Measurements from ENCODE around the gene ZNF394. TPM values are rescaled to one million over a fixed set of nuclear protein-coding genes. Genes with fewer than 3 reads are reported as not detected.
A peak's percentile ranks its signal among the peaks of the same experiment; 100 is the strongest.
"Not testable (repeated sequence)": the region's sequence is repeated elsewhere in the genome, so short reads cannot be mapped to it uniquely, and the experiment has no call there.

The ZNF394 gene
- 10 to 100 TPM; 28.2 to 36.5 TPM for total RNA-seq

DNA sequence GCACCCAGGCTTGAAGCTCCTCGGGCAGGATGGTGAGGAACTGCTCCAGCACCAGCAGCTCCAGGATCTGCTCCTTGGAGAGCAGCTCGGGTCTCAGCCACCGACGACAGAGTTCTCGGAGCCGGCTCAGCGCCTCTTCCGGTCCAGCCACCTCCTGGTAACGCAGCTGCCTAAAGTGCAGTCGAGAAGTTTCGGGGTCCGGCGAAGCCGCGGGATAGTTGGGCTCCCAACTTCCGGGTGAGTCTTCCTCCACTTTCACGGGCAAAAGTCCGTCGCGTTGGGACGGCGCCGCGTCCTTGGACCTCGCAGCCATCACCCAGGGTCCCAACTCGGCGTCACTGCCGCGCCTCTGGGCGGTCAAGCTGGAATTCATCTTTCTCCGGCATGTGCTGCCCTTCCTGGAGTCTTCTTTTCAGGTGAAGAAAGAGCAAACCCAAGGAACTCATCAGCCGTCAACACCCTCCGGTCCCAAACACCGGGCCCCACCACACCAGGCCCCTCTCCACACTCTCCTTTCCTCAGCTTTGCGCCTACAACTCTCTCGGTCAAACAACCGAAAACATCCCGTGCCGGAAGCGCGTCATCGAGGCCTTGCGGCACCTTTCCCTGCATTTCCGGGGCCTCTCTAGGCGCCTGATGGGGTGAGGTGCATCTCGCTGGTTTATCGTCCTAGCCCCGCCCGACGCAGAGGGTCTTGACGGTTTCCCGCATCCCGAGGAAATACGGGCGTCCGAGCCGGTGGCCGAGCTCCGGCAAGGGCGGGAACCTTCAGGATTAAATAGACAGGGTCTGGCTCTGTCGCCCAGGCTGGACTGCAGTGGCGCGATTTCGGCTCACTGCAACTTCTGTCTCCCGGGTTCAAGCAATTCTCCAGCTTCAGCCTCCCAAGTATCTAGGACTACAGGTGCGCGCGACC, at the start of gene ZNF394:
Gene ZNF394, minus strand, starts transcription at position 561 of the 916 bp plus-strand sequence. Its CDS starts 188 bp downstream, at position 373.
- Mint-ChIP-seq H3K27ac (peak within 1 kb of the TSS; percentile 90), H3K4me1 (ENCODE audit: low read depth) (peaks cover 32% of the 10 kb centered on the region), H3K4me3 (peak within 1 kb of the TSS; percentile 89 to 99), H3K27me3 (ENCODE audit: low read depth) (no peaks in the 10 kb centered on the region), H3K9me3 (peaks cover 1 to 3% of the 10 kb centered on the region in 2 donors), H3K36me3 (ENCODE audit: insufficient read depth in 2 of 2) (peaks cover 18 to 36% of the 10 kb centered on the region in 2 donors)
- ATAC-seq (replicated peaks in 1 of 2) (peak; percentile 49 to 61), DNase-seq (peak; percentile 91 to 92)

DNA sequence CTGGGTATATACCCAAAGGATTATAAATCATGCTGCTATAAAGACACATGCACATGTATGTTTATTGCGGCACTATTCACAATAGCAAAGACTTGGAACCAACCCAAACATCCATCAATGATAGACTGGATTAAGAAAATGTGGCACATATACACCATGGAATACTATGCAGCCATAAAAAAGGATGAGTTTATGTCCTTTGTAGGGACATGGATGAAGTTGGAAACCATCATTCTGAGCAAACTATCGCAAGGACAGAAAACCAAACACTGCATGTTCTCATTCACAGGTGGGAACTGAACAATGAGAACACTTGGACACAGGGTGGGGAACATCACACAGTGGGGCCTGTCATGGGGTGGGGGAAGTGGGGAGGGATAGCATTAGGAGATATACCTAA, 49.5 kb upstream of the ZNF394 start:
- H3K9me3 Mint-ChIP-seq; DNase-seq; H3K4me3 Mint-ChIP-seq; H3K27me3 Mint-ChIP-seq (ENCODE audit: low read depth); H3K27ac Mint-ChIP-seq; ATAC-seq (replicated peaks in 1 of 2): not testable (repeated sequence)
- Mint-ChIP-seq H3K4me1 (ENCODE audit: low read depth) (peaks cover 27% of the 10 kb centered on the region), H3K36me3 (ENCODE audit: insufficient read depth in 2 of 2) (peaks cover 13 to 16% of the 10 kb centered on the region in 2 donors)

DNA sequence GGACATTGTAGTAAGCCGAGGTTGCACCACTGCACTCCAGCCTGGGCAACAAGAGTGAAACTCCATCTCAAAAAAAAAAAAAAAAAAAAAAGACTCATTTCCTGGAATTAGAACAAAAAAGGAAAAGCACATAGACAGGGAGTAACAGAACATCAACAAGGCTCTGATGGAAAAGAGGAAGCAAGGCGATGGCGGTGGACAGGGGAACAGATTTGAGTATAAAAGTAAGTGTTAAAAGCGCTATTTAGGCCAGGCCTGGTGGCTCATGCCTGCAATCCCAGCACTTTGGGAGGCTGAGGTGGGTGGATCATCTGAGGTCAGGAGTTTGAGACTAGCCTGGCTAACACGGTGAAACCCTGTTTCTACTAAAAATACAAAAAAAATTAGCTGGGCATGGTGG, 45.2 kb upstream of the ZNF394 start:
- H3K36me3 Mint-ChIP-seq (ENCODE audit: insufficient read depth in 2 of 2), result peaks cover 22 to 30% of the 10 kb centered on the region in 2 donors
- H3K27me3 Mint-ChIP-seq (ENCODE audit: low read depth); H3K4me3 Mint-ChIP-seq; ATAC-seq (replicated peaks in 1 of 2); H3K4me1 Mint-ChIP-seq (ENCODE audit: low read depth); DNase-seq; H3K27ac Mint-ChIP-seq: not testable (repeated sequence)
- H3K9me3 Mint-ChIP-seq, result peaks cover 5 to 12% of the 10 kb centered on the region in 2 donors

DNA sequence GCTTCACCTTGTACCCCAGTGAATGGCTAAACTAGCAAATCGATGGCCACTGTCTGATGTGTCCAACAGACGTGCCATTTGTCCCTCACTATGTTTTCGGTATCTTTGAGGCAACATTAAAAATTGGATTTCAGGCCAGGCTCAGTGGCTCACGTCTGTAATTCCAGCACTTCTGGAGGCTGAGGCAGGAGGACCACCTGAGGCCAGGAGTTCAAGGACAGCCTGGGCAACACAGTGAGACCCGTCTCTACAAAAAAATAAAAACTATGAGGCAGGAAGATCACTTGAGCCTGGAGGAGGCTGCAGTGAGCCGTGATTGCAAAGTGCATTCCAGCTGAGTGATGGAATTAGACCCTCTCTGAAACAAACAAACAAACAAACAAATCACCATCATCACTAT, 43.8 kb upstream of the ZNF394 start:
- H3K36me3 Mint-ChIP-seq (ENCODE audit: insufficient read depth in 2 of 2), result peaks cover 18 to 31% of the 10 kb centered on the region in 2 donors

DNA sequence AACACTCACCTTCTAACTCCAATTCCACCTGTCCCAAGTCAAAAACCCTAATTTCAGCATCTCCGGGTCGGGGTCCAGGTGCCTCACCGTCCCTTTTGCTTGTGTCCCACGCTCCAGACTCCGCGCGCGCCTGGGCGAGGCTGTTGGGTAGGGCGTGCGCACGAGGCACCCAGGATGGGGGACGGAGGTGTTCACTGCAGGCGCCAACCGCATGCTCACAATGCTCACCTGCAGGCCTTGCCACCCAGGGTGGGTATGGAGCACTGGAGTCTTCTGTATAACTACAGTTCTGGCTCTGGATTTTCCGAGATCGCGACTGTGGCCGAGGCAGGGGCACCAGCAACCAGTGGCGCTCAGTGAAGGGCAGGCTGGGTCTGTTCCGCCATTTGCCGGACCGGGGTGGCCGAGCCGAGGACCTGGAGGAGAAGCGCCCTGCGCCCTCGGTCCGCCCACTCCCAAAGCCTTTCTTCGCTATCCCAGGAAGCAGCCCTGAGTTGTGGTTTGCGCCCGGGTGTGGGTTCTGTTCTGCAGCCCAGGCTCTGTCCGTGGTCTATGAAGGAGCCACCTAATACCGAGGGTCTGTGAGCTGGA, 43.1 kb upstream of the ZNF394 start:
- H3K4me1 Mint-ChIP-seq (ENCODE audit: low read depth), result no peaks in the 10 kb centered on the region
- H3K9me3 Mint-ChIP-seq, result peaks cover 6 to 16% of the 10 kb centered on the region in 2 donors
- H3K4me3 Mint-ChIP-seq, result no peak overlapping the region
- no peak overlapping the region for H3K27ac Mint-ChIP-seq
- H3K36me3 Mint-ChIP-seq (ENCODE audit: insufficient read depth in 2 of 2), result peaks cover 16 to 30% of the 10 kb centered on the region in 2 donors
- ATAC-seq (replicated peaks in 1 of 2), result no peak
- DNase-seq, result no peak
- no peaks in the 10 kb centered on the region for H3K27me3 Mint-ChIP-seq (ENCODE audit: low read depth)

More for the DNA sequence above, 43.8 kb upstream of the ZNF394 start:
- Mint-ChIP-seq H3K27me3 (ENCODE audit: low read depth) (no peaks in the 10 kb centered on the region), H3K4me1 (ENCODE audit: low read depth) (no peaks in the 10 kb centered on the region), H3K4me3 (no peak overlapping the region), H3K9me3 (peaks cover 5 to 13% of the 10 kb centered on the region in 2 donors), H3K27ac (no peak overlapping the region)
- ATAC-seq (replicated peaks in 1 of 2) (no peak), DNase-seq (no peak)

DNA sequence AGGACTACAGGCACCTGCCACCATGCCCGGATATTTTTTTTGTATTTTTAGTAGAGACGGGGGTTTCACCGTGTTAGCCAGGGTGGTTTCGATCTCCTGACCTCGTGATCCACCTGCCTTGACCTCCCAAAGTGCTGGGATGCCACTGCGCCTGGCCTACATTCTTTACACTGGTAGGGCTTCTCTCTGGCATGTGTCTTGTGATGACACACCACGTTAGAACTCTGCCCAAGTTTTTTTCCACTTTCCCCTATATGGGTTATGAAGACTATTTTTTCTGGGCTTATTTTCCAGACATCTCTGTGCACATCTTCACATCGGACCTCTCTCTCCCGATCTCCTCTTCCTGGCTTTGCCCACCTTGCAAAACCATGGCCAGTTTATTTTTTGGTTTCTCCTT, 41.1 kb upstream of the ZNF394 start:
- Mint-ChIP-seq H3K9me3 (peaks cover 6 to 18% of the 10 kb centered on the region in 2 donors), H3K4me3 (no peak overlapping the region), H3K4me1 (ENCODE audit: low read depth) (no peaks in the 10 kb centered on the region), H3K36me3 (ENCODE audit: insufficient read depth in 2 of 2) (peaks cover 16 to 25% of the 10 kb centered on the region in 2 donors), H3K27ac (peak overlapping the region; percentile 51), H3K27me3 (ENCODE audit: low read depth) (no peaks in the 10 kb centered on the region)
- ATAC-seq (replicated peaks in 1 of 2), result no peak
- no peak for DNase-seq

DNA sequence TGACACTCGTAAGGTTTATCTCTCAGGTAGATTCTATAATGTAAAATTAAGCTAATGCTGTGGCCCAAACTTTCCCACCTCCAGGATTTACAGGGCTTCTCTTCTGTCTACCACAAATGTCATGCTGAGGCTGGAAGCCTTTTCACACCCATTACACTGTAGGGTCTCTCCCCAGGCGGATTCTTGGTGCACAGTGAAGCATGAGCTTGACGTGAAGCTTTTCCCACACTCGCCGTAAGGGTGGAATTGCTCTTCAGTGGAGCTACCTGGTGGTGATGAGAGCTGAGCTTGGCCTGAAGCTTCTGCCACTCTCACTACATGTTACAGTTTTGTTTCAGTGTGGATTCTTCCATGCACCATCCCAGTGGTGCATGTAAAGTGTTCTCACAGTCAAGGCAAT, 40.5 kb upstream of the ZNF394 start:
- Mint-ChIP-seq H3K36me3 (ENCODE audit: insufficient read depth in 2 of 2) (peaks cover 16 to 25% of the 10 kb centered on the region in 2 donors), H3K4me3 (no peak overlapping the region), H3K4me1 (ENCODE audit: low read depth) (no peaks in the 10 kb centered on the region), H3K27ac (no peak overlapping the region), H3K27me3 (ENCODE audit: low read depth) (no peaks in the 10 kb centered on the region), H3K9me3 (peaks cover 6 to 18% of the 10 kb centered on the region in 2 donors)
- no peak for ATAC-seq (replicated peaks in 1 of 2)
- no peak for DNase-seq

DNA sequence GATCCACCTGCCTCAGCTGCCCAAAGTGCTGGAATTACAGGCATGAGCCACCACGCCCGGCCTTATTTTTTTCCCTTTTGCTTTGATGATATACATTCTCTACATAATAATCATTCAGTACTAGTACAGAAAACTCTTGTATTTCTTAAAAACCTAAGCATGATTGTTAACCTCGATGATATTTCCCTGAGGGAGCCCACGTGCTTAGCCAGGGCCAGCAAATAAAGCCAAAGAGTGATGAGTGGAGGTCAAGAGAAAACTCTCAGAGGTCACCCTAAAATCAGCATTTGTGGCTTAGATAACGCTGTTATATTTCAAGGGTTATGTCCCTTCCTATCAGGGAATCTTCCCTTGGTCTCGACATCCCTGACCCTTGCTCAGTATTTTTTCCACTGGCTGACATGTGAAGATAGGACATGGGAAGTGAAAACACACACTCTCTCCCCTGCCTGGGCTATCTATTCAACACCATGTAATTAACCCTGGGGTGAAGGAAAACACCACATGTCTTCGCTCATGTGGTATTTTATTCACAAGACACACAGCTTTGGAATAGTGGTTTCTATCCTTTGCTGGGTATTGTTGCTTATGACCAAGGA, 39.2 kb upstream of the ZNF394 start:
- Mint-ChIP-seq H3K4me1 (ENCODE audit: low read depth) (no peaks in the 10 kb centered on the region), H3K27me3 (ENCODE audit: low read depth) (no peaks in the 10 kb centered on the region), H3K27ac (no peak overlapping the region), H3K4me3 (no peak overlapping the region), H3K36me3 (ENCODE audit: insufficient read depth in 2 of 2) (peaks cover 14 to 23% of the 10 kb centered on the region in 2 donors), H3K9me3 (peaks cover 4 to 18% of the 10 kb centered on the region in 2 donors)
- ATAC-seq (replicated peaks in 1 of 2) (no peak), DNase-seq (no peak)

DNA sequence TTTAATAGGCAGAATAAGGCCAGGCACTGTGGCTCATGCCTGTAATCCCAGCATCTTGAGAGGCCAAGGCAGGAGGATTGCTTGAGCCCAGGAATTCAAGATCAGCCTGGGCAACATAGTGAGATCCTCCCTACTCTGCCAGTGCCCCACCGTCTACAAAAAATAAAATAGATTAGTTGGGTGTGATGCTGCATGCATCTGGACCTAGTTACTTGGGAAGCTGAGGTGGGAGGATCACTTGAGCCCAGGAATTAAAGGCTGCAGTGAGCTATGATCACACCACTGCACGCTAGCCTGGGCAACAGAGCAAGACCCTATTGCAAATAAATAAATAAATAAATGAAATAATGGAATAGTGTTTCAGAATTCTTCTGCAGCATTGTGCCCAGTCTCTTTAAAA, 35.6 kb upstream of the ZNF394 start:
- DNase-seq, result no peak
- H3K4me3 Mint-ChIP-seq, result no peak overlapping the region
- peaks cover 15 to 30% of the 10 kb centered on the region in 2 donors for H3K9me3 Mint-ChIP-seq
- no peaks in the 10 kb centered on the region for H3K27me3 Mint-ChIP-seq (ENCODE audit: low read depth)
- peaks cover 31 to 44% of the 10 kb centered on the region in 2 donors for H3K36me3 Mint-ChIP-seq (ENCODE audit: insufficient read depth in 2 of 2)
- no peaks in the 10 kb centered on the region for H3K4me1 Mint-ChIP-seq (ENCODE audit: low read depth)
- no peak overlapping the region for H3K27ac Mint-ChIP-seq
- ATAC-seq (replicated peaks in 1 of 2), result no peak

DNA sequence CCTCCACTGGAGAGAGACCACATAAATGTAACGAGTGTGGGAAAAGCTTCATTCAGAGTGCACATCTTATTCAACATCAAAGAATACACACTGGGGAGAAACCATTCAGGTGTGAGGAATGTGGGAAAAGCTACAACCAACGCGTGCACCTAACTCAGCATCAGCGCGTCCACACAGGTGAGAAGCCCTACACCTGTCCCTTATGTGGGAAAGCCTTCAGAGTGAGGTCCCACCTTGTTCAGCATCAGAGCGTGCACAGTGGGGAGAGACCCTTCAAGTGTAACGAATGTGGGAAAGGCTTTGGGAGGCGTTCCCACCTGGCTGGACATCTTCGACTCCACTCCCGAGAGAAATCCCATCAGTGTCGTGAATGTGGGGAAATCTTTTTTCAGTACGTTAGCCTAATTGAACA, 31.3 kb upstream of the ZNF394 start:
- no peak for ATAC-seq (replicated peaks in 1 of 2)
- Mint-ChIP-seq H3K4me1 (ENCODE audit: low read depth) (no peaks in the 10 kb centered on the region), H3K4me3 (no peak overlapping the region), H3K9me3 (peaks cover 22 to 33% of the 10 kb centered on the region in 2 donors), H3K36me3 (ENCODE audit: insufficient read depth in 2 of 2) (peaks cover 41 to 59% of the 10 kb centered on the region in 2 donors), H3K27ac (no peak overlapping the region), H3K27me3 (ENCODE audit: low read depth) (no peaks in the 10 kb centered on the region)
- no peak for DNase-seq

DNA sequence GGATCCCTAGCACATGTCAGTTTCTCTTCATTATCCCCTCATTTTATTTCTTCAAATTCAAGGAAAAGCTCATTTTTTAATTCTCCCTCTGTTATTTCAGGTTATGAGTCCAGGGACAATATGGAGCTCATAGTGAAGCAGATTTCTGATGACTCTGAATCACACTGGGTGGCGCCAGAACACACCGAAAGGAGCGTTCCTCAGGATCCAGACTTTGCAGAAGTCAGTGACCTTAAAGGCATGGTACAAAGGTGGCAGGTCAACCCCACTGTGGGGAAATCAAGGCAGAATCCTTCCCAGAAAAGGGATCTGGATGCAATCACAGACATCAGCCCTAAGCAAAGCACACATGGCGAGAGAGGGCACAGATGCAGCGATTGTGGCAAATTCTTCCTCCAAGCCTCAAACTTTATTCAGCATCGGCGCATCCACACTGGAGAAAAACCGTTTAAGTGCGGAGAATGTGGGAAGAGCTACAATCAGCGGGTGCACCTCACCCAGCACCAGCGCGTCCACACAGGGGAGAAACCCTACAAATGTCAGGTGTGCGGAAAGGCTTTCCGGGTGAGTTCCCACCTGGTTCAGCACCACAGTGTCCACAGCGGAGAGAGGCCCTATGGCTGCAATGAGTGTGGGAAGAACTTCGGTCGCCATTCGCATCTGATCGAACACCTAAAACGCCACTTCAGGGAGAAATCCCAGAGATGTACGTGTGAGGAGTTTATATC, 25.8 kb upstream of the ZNF394 start:
- ATAC-seq (replicated peaks in 1 of 2) (peak in 1 of 2 donors; percentile 45), DNase-seq (peak; percentile 8 to 18)
- H3K4me3 Mint-ChIP-seq, result no peak overlapping the region
- peaks cover 6% of the 10 kb centered on the region for H3K4me1 Mint-ChIP-seq (ENCODE audit: low read depth)
- peaks cover 9 to 12% of the 10 kb centered on the region in 2 donors for H3K9me3 Mint-ChIP-seq
- no peaks in the 10 kb centered on the region for H3K27me3 Mint-ChIP-seq (ENCODE audit: low read depth)
- no peak overlapping the region for H3K27ac Mint-ChIP-seq
- peaks cover 24 to 38% of the 10 kb centered on the region in 2 donors for H3K36me3 Mint-ChIP-seq (ENCODE audit: insufficient read depth in 2 of 2)

DNA sequence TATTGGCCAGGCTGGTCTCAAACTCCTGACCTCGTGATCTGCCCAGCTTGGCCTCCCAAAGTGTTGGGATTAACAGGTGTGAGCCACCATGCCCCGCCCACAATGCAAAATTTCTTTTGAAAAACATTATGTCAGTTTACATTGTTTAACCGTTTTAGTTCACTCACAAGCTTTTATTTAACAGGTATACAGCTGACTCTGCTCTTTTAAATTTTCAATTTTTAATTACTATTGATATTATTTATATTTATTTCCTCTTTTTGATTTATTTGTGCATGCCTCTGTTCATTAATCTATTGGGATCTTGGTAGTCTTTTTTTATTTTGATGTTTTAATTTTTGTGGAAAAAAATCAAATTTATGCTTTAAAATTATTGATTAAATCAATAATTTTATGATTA, 21.3 kb upstream of the ZNF394 start:
- H3K36me3 Mint-ChIP-seq (ENCODE audit: insufficient read depth in 2 of 2), result peaks cover 7 to 17% of the 10 kb centered on the region in 2 donors

More for the DNA sequence above, 21.3 kb upstream of the ZNF394 start:
- no peaks in the 10 kb centered on the region for H3K9me3 Mint-ChIP-seq
- H3K27me3 Mint-ChIP-seq (ENCODE audit: low read depth), result no peaks in the 10 kb centered on the region
- H3K4me3 Mint-ChIP-seq, result no peak overlapping the region
- DNase-seq (no peak), ATAC-seq (replicated peaks in 1 of 2) (no peak)
- peaks cover 6% of the 10 kb centered on the region for H3K4me1 Mint-ChIP-seq (ENCODE audit: low read depth)
- H3K27ac Mint-ChIP-seq, result no peak overlapping the region
